IMR-90 (cell line): Measurements from ENCODE around the gene ITSN1.

Source experiments
- BHLHE40 ChIP-seq: fragments of 150-350 bp; IDR thresholded peaks from 2 replicates; pipeline ENCODE4 v1.6.1; 2016; ENCODE audit warnings: mild to moderate bottlenecking, low read depth, low read length
- ELK1 ChIP-seq: fragments of 150-350 bp; IDR thresholded peaks from 2 replicates; pipeline ENCODE4 v1.6.1; 2016; ENCODE audit warnings: low read depth, mild to moderate bottlenecking, low read length, moderate library complexity, borderline replicate concordance
- FOS ChIP-seq: fragments of 150-350 bp; IDR thresholded peaks from 2 replicates; pipeline ENCODE4 v1.6.1; 2016; ENCODE audit warnings: low read depth, low read length
- MAFK ChIP-seq: IDR thresholded peaks from 2 replicates; pipeline ENCODE4 v1.6.1; 2012; ENCODE audit warnings: low read depth, low read length, improper control_type of control experiment
- MAZ ChIP-seq: IDR thresholded peaks from 2 replicates; pipeline ENCODE4 v1.6.1; 2012; ENCODE audit warnings: low read depth, mild to moderate bottlenecking, low read length, improper control_type of control experiment, moderate library complexity, borderline replicate concordance
- MXI1 ChIP-seq: IDR thresholded peaks from 2 replicates; pipeline ENCODE4 v1.6.1; 2012; ENCODE audit warnings: low read depth, mild to moderate bottlenecking, low read length, moderate library complexity, borderline replicate concordance
- POLR2A ChIP-seq: IDR thresholded peaks from 2 replicates; pipeline ENCODE4 v1.6.1; 2012; ENCODE audit warnings: mild to moderate bottlenecking, low read depth, low read length
- RAD21 ChIP-seq: IDR thresholded peaks from 2 replicates; pipeline ENCODE4 v1.6.1; 2012; ENCODE audit warnings: low read length, improper control_type of control experiment
- RCOR1 ChIP-seq: IDR thresholded peaks from 2 replicates; pipeline ENCODE4 v1.6.1; 2012; ENCODE audit warnings: mild to moderate bottlenecking, low read length, improper control_type of control experiment; ENCODE audit not compliant: insufficient replicate concordance
- RFX5 ChIP-seq: IDR thresholded peaks from 2 replicates; pipeline ENCODE4 v1.8.0; 2012; ENCODE audit warnings: low read depth, mild to moderate bottlenecking, low read length, moderate library complexity
- SMC3 ChIP-seq: fragments of 150-350 bp; IDR thresholded peaks from 2 replicates; pipeline ENCODE4 v1.6.1; 2016; ENCODE audit warnings: low read depth, mild to moderate bottlenecking, antibody characterized with exemption, low read length, moderate library complexity
- TF ChIP-seq, protein P1 (sequence below): conservative IDR thresholded peaks from 2 replicates; pipeline ENCODE4 v1.5.1; 2012; ENCODE audit warnings: mild to moderate bottlenecking, low read depth, low read length, improper control_type of control experiment

- TF ChIP-seq, protein P1, sequence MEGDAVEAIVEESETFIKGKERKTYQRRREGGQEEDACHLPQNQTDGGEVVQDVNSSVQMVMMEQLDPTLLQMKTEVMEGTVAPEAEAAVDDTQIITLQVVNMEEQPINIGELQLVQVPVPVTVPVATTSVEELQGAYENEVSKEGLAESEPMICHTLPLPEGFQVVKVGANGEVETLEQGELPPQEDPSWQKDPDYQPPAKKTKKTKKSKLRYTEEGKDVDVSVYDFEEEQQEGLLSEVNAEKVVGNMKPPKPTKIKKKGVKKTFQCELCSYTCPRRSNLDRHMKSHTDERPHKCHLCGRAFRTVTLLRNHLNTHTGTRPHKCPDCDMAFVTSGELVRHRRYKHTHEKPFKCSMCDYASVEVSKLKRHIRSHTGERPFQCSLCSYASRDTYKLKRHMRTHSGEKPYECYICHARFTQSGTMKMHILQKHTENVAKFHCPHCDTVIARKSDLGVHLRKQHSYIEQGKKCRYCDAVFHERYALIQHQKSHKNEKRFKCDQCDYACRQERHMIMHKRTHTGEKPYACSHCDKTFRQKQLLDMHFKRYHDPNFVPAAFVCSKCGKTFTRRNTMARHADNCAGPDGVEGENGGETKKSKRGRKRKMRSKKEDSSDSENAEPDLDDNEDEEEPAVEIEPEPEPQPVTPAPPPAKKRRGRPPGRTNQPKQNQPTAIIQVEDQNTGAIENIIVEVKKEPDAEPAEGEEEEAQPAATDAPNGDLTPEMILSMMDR = no peak
- TF ChIP-seq RCOR1 (no peak), POLR2A (no peak), RAD21 (no peak), MXI1 (no peak), MAZ (no peak), RFX5 (no peak), ELK1 (no peak), SMC3 (no peak), FOS (no peak), BHLHE40 (no peak), MAFK (no peak)
These were observed 125.7 kb downstream of the ITSN1 start for GRCh38 chr21:33767960-33768359.
